GM12801 (cell line): Measurements from ENCODE around the gene ARX.

Source experiments
- TF ChIP-seq, protein P1 (sequence below): IDR thresholded peaks from one replicate; pipeline ENCODE4 v1.5.1; 2011; ENCODE audit warnings: control low read depth; ENCODE audit not compliant: insufficient read length; ENCODE audit errors: extremely low read depth

ARX gene

DNA sequence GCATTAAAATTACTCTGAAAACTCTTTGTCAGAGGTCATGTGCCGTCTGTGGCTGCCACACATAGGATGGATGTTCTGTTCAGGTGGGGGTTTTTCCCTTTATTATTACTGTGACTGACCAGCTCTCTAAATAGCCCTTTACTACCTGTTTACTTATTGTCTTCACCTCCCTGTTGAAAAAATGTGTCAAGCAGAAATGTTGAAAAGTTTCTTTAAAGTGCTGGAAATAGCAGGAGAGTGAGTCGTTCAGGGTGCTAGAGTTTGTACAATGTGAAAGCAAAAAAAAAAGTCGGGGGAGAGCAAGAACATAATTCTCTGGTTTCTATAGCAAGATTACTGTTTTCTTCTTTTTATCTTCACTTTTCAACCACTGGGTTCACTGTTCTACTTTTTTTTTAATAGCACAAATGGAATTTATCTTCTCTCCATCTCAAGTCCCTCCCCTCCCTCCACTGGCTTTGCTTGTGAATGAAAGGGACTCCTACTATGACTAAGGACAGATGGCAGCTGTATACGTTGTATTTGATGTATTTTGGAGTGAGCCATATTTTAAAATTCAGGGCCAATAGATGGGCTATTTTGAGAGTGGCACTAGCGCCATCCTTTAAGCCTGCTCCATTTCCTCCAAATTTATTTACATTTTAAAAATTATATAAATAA is 33.3 kb downstream of the ARX start:
- TF ChIP-seq, protein P1, sequence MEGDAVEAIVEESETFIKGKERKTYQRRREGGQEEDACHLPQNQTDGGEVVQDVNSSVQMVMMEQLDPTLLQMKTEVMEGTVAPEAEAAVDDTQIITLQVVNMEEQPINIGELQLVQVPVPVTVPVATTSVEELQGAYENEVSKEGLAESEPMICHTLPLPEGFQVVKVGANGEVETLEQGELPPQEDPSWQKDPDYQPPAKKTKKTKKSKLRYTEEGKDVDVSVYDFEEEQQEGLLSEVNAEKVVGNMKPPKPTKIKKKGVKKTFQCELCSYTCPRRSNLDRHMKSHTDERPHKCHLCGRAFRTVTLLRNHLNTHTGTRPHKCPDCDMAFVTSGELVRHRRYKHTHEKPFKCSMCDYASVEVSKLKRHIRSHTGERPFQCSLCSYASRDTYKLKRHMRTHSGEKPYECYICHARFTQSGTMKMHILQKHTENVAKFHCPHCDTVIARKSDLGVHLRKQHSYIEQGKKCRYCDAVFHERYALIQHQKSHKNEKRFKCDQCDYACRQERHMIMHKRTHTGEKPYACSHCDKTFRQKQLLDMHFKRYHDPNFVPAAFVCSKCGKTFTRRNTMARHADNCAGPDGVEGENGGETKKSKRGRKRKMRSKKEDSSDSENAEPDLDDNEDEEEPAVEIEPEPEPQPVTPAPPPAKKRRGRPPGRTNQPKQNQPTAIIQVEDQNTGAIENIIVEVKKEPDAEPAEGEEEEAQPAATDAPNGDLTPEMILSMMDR: no peak

DNA sequence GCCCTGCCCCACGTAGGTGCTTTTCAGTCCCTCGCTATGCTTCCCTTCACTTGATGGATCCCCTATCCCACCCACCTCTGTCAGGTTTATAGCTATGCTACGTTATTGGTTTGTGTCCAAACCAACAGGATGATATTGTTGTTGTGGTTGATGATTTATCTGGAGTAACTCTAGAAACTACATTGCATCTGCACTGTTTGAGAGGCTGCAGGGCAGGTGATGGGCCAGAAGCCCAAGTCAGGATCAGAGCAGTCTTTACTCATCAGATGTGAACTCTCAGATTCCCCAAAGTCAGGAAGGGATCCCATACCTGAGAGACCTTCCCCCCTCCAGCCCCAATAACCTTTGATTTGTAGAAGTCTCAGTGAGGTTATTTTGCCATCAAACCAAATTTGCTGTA is 34.7 kb downstream of the ARX start:
- TF ChIP-seq, protein P1: no peak

DNA sequence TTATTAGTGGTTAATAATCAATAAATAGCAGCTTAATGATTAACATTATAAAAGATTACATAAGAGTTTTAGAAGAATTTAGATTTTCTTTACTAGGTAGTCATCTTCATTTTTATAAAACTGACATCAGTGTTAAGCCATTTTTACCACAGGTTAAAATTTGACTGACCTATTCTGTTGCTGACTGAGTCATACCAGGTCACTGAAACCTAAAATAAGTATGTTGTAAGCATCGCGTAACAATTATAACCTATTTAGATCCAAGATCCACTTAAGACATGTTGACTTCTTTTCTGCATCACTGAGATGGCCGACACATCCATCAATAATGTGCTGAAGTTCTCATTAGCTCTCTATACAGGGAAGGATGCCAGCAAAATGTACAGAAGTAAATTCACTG is 36.7 kb downstream of the ARX start:
- TF ChIP-seq, protein P1: no peak

DNA sequence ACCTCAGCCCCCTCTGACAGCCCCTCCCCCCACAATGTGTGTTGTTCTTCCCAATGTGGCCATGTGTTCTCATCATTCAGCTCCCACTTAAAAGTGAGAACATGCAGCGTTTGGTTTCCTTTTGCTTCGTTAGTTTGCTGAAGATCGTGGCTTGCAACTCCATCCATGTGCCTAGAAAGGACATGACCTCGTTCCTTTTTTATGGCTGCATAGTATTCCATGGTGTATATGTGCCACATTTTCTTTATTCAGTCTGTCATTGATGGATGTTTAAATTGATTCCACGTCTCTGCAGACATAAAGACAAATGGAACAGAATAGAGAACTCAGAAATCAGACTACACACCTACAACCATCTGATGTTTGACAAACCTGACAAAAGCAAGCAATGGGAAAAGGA is 46.0 kb downstream of the ARX start:
- TF ChIP-seq, protein P1: no peak

DNA sequence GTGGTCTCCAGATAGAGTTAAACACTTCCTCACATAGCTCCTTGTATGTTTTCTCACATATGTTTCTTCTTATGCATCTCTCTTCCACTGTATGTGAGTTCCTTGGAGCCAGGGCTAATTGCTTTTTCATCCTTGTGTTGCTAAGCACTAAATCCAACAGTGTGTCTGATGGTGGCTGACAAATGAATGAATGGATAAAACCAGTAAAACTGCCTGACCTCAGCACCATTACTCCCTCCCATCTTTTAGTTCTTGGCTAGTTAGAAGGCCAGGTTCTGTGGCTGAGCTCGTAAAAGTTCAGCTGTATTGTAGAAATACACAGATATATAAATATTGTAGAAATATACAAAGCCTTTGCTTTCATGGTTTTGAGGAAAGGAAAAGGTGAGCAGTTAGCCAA is 50.4 kb downstream of the ARX start:
- TF ChIP-seq, protein P1: no peak

DNA sequence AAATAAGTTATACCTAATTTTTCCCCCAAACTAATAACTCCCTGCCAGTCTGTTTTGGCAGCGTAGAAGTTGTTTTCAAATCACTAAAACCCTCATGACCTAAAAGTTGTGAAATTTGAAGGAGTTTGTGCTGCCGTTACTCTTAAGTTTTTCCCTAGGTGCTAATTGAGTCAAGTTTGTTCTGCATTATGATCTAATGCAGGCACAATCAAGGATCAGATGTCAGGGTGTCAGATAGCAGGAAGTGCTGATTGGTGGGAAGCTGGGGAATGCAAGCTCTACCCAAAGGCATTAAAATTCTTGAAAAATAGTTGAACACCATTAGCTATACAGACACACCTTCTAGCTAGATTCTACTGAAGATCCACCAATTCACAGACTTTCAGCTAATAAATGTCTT is 51.9 kb downstream of the ARX start:
- TF ChIP-seq, protein P1: no peak

DNA sequence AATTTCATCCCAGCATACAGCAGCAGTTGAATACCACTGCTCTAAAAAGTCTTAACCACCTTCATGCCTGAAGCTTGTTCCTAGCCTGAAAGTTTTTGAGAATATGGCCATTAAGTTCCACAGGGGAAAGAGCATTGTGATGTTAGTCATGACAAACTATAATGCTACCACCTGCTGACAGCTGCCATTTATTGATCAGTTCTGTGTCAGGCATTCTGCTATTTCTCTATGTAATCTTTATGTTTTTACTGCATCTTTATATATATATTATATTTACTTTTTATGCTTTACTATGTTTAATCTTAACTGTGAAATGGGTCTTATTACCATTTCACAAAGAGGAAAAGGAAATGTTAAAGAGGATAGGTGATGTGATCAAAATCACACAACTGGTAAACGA is 54.0 kb downstream of the ARX start:
- TF ChIP-seq, protein P1: no peak
